GM21619 (cell line): ENCODE data around the gene TMC6.
"Not testable (repeated sequence)": the region's sequence is repeated elsewhere in the genome, so short reads cannot be mapped to it uniquely, and the experiment has no call there.

Experiments used
- ATAC-seq: cut with Tn5 transposase; IDR thresholded peaks from one replicate; pipeline ENCODE4 v1.9.1; 2021; ENCODE audit not compliant: unreplicated experiment

TMC6 gene

DNA sequence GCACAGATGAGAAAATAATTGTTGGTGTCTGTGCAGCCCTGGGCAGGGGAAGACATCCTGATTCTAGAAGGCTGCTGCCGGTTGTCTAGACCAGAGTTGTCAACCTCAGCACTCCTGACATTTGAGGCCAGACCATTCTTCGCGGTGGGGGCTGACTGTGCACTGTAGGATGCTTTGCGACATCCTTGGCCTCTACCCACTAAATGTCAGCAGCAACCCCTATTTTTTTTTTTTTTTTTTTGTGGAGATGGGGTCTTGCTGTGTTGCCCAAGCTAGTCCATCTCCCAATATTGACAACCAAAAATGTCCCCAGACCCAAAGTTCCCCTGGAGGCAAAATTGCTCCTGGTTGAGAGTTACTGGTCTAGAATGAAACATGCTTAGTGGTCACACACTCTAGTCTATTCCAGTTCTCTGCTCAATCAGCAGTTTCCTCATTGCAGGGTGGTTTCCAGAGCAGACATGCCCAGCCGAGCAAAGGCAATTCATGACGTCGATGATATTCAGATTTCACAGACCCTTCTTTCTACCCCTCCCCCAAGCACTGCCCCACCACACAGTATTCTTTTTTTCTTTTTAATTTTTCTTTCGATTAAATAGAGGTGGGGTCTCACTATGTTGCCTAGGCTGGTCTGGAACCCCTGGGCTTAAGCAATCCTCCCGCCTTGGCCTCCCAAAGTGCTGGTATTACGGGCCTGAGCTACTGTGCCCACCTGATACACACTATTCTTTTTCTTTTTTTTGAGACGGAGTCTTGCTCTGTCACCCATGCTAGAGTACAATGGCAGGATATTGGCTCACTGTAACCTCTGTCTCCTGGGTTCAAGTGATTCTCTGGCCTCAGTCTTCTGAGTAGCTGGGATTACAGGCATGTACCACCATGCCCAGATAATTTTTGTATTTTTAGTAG is 26.6 kb upstream of the TMC6 start:
- peak; percentile 57 for ATAC-seq

DNA sequence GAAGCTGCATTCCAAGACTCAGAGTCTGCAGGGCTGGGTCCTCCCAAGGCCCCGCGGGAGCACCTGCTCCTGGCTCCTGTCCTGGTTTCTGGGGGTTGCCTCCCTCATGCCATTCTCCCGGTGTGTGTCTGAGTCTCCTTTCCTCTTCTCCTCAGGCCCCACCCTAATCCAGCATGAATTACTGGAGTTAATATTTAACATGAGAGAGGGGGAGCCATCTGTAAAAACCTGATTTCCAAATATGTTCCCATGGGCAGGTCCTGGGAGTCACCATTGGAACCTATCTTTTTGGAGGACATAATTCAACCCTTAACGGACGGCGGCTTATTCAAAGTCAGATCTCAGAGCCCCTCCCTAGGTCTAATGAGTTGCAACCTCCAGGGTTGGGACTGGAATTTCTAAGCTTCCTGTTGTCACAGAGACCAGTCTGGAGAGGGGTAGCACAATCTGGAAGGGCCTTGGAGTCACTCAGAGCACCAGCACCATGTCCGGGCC is 23.0 kb upstream of the TMC6 start:
- no peak for ATAC-seq

GRCh38 chr17:78148286-78149016 is 19.9 kb upstream of the TMC6 start:
- no peak for ATAC-seq

DNA sequence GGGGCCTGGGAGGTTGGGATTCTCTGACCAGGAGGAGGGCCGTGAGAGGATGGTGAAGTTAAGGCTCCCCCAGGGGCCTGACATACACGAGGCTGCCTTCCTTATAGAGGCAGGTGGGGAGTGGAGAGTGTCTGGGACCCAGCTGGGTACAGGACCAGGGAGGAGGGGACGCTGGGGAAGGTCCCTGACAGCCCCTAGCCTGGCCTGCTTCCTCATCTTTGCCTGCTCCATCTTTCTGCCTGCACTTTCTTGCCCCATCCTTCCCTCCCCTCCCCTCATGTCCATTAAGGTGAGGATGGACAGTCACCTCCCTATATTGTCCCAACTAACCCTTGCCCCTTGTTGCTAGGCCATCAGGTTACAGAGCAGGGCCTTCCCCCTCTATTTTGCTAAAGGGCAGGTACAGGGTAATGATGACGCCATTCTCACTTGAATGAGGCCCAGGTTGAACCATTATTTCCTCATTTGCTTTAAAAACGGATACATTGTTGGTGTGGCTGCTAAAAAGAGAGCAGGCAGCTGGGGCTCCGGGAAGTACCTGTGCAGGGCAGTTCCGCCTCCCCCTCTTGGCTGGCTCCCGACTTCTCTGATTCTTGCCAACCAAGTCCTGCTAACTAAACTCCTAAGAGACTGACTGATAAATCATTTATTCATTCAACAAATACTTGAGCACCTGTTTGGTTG is 18.9 kb upstream of the TMC6 start:
- no peak for ATAC-seq

GRCh38 chr17:78146881-78147280 is 18.3 kb upstream of the TMC6 start:
- no peak for ATAC-seq

DNA sequence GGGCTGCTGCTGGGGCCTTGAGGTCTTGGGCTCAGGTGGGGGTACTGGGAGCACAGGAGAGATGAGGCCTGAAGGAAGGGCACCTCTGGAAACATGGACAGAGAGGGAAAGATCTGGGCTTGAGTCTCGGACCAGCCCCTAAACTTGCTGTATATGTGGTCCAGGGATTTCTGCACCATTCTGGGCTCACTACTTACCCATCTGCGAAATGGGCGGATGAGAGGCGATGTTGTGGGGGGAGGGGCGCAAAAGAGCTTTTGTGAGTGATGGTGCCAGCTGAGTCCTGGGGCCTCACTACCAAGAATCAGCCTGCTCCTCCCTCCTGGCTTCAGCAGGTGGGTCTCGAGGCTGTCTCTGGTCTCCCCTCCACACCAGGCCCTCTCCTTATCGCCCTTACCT is 17.9 kb upstream of the TMC6 start:
- no peak for ATAC-seq

DNA sequence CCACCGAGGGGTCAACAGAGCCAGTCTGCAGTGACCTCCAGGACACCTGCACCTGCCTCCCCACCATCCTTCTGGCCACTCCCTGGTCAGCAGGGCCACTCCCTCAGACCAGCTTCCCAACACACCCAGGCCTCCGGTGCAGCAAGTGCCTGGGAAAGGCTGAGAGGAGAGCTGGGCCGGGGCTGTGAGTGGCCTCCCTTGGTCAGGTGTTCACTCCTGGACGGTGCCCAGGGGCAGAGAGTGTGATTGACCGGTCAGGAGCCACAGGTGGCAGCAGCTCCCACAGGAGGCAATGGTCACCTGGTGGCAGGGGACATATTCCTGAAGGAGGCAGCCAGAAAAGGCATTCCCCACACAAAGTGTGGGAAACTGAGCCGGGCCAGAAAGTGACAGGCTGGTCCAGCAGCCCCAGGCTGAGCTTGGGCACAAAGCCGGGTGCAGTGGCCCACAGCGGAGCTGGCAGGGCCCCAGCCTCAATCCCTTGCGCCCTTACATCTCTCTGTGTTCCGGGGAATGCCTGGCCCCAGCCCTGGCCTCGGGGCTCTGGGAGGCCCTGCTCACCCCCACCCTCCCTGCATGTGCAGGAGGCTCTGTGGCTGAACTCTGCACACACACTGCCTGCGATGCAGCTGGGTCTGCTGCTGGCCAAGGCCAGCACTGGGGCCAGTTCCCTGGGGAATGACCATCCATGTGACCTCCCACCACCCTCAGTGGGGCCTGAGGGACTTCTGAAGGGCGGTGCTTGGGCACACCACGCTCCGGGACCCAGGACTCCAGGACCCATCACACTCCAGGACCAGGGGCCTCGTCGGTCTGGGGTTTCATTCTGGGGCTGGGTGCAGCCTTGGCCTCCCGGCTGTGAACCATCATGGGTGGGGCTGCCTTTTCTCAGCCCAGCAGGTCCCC is 16.4 kb upstream of the TMC6 start:
- ATAC-seq, result no peak

- ATAC-seq, result no peak
Measured at GRCh38 chr17:78144147-78144719, 15.7 kb upstream of the TMC6 start.

GRCh38 chr17:78143214-78144146 is 14.9 kb upstream of the TMC6 start:
- no peak for ATAC-seq

- no peak for ATAC-seq
Measured at GRCh38 chr17:78142119-78142861, 13.7 kb upstream of the TMC6 start.

GRCh38 chr17:78141437-78142118 is 13.0 kb upstream of the TMC6 start:
- no peak for ATAC-seq

DNA sequence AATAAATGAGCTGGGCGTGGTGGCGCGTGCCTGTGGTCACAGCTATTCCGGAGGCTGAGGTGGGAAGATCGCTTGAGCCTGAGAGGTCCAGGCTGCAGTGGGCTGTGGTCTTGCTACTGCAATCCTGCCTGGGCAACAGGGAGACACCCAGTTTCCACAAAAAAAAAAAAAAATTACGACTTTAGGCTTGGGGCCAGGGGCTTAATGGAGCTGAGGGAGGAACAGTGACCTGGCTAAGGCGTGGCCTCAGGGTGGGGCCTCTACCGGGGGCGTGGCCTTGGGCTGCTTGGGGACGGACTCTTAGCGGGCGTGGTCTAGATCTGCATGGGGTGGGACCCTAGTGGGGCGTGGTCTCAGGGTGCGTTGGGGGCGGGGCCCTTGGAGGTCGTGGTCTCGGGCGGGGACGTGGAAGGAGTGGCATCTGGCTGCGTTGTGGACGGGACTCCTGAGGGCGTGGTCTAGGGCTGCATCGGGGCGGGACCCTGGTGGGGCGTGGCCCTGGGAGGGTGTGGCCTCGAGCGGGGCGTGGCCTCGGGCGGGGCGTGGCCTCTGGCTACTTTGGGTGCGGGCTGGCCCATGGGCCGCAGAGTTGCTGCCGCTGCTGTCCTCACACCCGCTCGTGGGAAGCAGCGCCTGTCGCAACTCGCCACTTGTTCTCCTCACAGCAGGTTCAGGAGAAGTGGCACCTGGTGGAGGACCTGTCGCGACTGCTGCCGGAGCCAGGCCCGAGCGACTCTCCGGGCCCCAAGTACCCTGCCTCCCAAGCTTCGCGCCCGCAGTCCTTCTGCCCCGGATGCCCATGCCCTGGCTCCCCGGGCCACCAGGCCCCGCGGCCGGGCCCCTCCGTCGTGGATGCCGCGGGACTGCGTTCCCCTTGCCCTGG is 11.9 kb upstream of the TMC6 start:
- peak; percentile 64 for ATAC-seq

- not testable (repeated sequence) for ATAC-seq
Measured at GRCh38 chr17:78139861-78140168, 11.3 kb upstream of the TMC6 start.

DNA sequence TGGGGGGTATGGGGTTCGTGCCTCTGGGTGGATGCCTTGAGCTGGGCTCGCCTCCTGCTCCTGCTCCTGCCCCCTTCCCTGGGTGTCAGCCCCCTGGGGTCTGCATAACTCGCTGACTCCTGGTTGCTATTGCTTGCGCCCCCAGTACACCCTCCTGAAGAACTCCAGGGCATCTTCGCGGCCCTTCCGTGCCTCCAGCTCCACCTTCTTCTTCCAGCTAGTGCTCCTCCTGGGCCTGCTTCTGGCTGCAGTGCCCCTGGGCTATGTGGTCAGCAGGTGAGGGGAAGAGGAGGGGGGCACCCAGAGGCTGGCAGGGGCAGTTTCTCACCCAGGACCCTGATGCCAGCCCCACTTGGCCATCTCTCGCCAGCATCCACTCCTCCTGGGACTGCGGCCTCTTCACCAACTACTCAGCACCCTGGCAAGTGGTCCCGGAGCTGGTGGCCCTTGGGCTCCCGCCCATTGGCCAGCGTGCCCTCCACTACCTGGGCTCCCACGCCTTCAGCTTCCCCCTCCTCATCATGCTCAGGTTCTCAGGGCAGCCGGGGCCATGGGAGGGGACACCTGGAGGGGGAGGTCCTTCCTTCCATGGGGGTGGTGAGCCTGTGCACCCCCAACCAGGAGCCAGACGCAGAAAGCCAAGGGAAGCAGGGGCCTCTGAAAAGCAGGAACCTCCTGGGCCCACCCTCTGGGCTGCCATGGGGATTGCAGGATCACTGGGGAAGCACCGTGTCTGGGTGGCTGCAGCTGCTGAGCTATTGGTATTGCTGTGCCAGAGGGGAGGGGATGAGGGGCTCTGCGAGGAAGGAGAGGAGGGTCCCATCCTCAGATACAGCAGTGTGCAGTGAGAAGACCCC is 9.9 kb upstream of the TMC6 start:
- ATAC-seq, result no peak

DNA sequence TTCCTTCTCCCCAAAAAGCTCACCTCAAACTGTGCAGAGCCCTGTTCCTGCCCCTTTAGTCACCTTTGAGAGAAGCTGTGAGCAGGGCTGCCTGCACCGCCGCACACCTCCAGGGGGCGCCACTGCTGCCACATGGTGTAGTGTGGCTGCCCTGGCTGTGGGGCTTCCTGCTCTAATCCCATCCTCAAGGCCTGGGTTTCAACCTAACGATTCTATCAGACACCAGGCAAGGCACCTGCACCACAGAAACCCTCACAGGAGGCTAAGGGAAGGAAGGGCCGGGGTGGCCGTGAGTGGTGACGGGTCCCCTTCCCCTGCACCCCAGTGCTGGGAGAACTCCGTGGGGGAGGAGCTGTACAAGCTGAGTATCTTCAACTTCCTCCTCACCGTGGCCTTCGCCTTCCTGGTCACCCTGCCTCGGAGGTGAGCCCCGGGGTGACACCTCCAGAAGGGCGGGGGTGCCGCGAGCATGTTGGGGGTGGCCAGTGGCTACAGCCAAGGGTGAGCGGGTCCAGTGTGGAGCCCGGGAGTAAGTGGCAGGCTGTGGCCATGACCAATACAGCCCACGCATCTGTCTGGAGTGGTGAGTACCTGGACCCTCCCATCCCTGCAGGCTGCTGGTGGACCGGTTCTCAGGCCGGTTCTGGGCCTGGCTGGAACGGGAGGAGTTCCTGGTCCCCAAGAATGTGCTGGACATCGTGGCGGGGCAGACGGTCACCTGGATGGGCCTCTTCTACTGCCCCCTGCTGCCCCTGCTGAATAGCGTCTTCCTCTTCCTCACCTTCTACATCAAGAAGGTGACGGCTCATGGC is 9.0 kb upstream of the TMC6 start:
- ATAC-seq, result no peak
